HL-60 (cell line): Measurements from ENCODE around the gene SLC35A1.

Experiments used
- DNase-seq, 2 experiments: peaks; one replicate each; pipeline ENCODE4 v3.0.0-alpha.2; 2010 to 2020; ENCODE audit warnings: low read depth in 1 of 2, low spot score in 1 of 2
- H3K27ac ChIP-seq: fragments of 250-450 bp; sonication (Bioruptor Pico); replicated peaks from 2 replicates; pipeline ENCODE4 v1.5.1; 2020; ENCODE audit warnings: mild to moderate bottlenecking, moderate library complexity
- H3K27me3 ChIP-seq: fragments of 250-450 bp; sonication (Bioruptor Pico); 2 replicates; pipeline ENCODE4 v1.5.1; 2021; ENCODE audit warnings: mild to moderate bottlenecking, moderate library complexity; ENCODE audit not compliant: insufficient read depth, poor library complexity, severe bottlenecking
- H3K4me3 ChIP-seq: replicated peaks from 2 replicates; pipeline ENCODE4 v1.5.1; 2011; ENCODE audit warnings: mild to moderate bottlenecking, control low read depth, low read length; ENCODE audit not compliant: insufficient read depth
- CTCF ChIP-seq: IDR thresholded peaks from one replicate; pipeline ENCODE4 v1.5.1; 2011; ENCODE audit warnings: low read length, control low read depth, inconsistent platforms; ENCODE audit not compliant: insufficient read depth
- GABPA ChIP-seq: IDR thresholded peaks from 2 replicates; pipeline ENCODE4 v1.6.1; 2012; ENCODE audit warnings: low read depth
- POLR2AphosphoS5 ChIP-seq: IDR thresholded peaks from 2 replicates; pipeline ENCODE4 v1.6.1; 2012; ENCODE audit warnings: low read depth
- REST ChIP-seq: IDR thresholded peaks from 2 replicates; pipeline ENCODE4 v1.6.1; 2012; ENCODE audit warnings: low read depth; ENCODE audit not compliant: insufficient replicate concordance
- SPI1 ChIP-seq: IDR thresholded peaks from 2 replicates; pipeline ENCODE4 v1.6.1; 2012; ENCODE audit warnings: low read depth, mild to moderate bottlenecking, borderline replicate concordance

The SLC35A1 gene

GRCh38 chr6:87538510-87539260 lies 65.9 kb downstream of the SLC35A1 start:
- no peak overlapping the region for H3K27ac ChIP-seq
- DNase-seq: no peak
- no peak overlapping the region for H3K4me3 ChIP-seq
- no peak for TF ChIP-seq GABPA
- no peak for TF ChIP-seq SPI1
- TF ChIP-seq CTCF: no peak
- no peak for TF ChIP-seq POLR2AphosphoS5
- no peaks in the 10 kb centered on the region for H3K27me3 ChIP-seq

GRCh38 chr6:87539554-87539953 lies 66.8 kb downstream of the SLC35A1 start:
- no peak for DNase-seq
- no peak for TF ChIP-seq POLR2AphosphoS5
- no peak for TF ChIP-seq SPI1
- TF ChIP-seq CTCF: no peak
- TF ChIP-seq REST: no peak
- TF ChIP-seq GABPA: no peak
- no peak overlapping the region for H3K4me3 ChIP-seq
- no peak overlapping the region for H3K27ac ChIP-seq
- H3K27me3 ChIP-seq: no peaks in the 10 kb centered on the region

- TF ChIP-seq REST (no peak), CTCF (no peak), SPI1 (no peak), POLR2AphosphoS5 (no peak), GABPA (no peak)
- Histone ChIP-seq H3K4me3 (no peak overlapping the region), H3K27me3 (no peaks in the 10 kb centered on the region), H3K27ac (no peak overlapping the region)
- no peak for DNase-seq
Observed at GRCh38 chr6:87540539-87540938, 67.8 kb downstream of the SLC35A1 start.

GRCh38 chr6:87541041-87541440 lies 68.3 kb downstream of the SLC35A1 start:
- no peak overlapping the region for H3K27ac ChIP-seq
- H3K27me3 ChIP-seq: no peaks in the 10 kb centered on the region
- TF ChIP-seq CTCF (no peak), POLR2AphosphoS5 (no peak), REST (no peak), GABPA (no peak), SPI1 (no peak)

More at GRCh38 chr6:87541041-87541440, 68.3 kb downstream of the SLC35A1 start:
- DNase-seq: no peak
- no peak overlapping the region for H3K4me3 ChIP-seq
